K562 (cell line): ENCODE results near the gene PDE4D. TPM values are rescaled to one million over a fixed set of nuclear protein-coding genes. Genes with fewer than 3 reads are reported as not detected.

Experiments used
- ATAC-seq: fragments of 200-7000 bp; cut with Tn5 transposase; 3 replicates; pipeline ENCODE4 v1.9.1; 2020; ENCODE audit warnings: moderate library complexity
- BruUV-seq: library from RNA; stranded (reverse); fragments of 400-500 nt; replicated peaks from 2 replicates; lab custom pipeline; 2021; lab: Mats Ljungman, UMichigan
- CTCF ChIA-PET: fragments of 300-600 bp; formaldehyde crosslinking; extraction: SDS; loops from one replicate; lab custom pipeline; 2021; ENCODE audit warnings: low intra/inter-chr PET ratio; lab: Yijun Ruan, JAX
- POLR2A ChIA-PET: fragments of 300-600, 350-650 bp; sonication (Branson Sonifier 250); formaldehyde crosslinking; extraction: SDS; loops from one replicate; lab custom pipeline; 2021; ENCODE audit warnings: antibody characterized with exemption, inconsistent platforms; lab: Yijun Ruan, JAX
- DNase-seq, 4 experiments: peaks; one replicate each; pipeline versions ENCODE4 v3.0.0 to v3.0.0-alpha.2; 2011 to 2018; ENCODE audit warnings: low spot score in 3 of 4, mixed read lengths in 3 of 4; ENCODE audit errors: extremely low read depth in 1 of 4
- FAIRE-seq: peaks from 2 replicates; lab custom pipeline; 2011; peaks lifted over from hg19 to GRCh38; lab: Jason Lieb, UNC
- H2AFZ ChIP-seq: 2 replicates; pipeline ENCODE4 v1.6.0; 2011; ENCODE audit warnings: low read depth, low read length, control low read depth, inconsistent platforms
- H3K27ac ChIP-seq: fragments of 200-600 bp; 3 replicates; pipeline ENCODE4 v1.8.0; 2011; ENCODE audit warnings: low read depth, mild to moderate bottlenecking, control low read depth, inconsistent platforms, low read length, moderate library complexity, mixed read lengths; ENCODE audit errors: extremely low read depth
- H3K27me3 ChIP-seq, 2 experiments: fragments of 300-600 bp in 1 of 2; 2 replicates in 1 of 2; 3 replicates in 1 of 2; pipeline versions ENCODE4 v1.6.0 to v1.8.0; 2011; ENCODE audit warnings: inconsistent platforms in 2 of 2, low read length in 2 of 2, mild to moderate bottlenecking in 1 of 2, mixed read lengths in 1 of 2, moderate library complexity in 1 of 2; ENCODE audit not compliant: control insufficient read depth in 2 of 2, insufficient read depth in 2 of 2
- H3K36me3 ChIP-seq: fragments of 300-600 bp; 3 replicates; pipeline ENCODE4 v1.8.0; 2011; ENCODE audit warnings: mild to moderate bottlenecking, low read length, inconsistent platforms; ENCODE audit not compliant: control insufficient read depth, insufficient read depth
- H3K4me1 ChIP-seq, 2 experiments: fragments of 200-600 bp in 1 of 2; replicated peaks in 1 of 2; 2 replicates in 1 of 2; 3 replicates in 1 of 2; pipeline versions ENCODE4 v1.5.1 to v1.8.0; 2011; ENCODE audit warnings: inconsistent platforms in 2 of 2, low read length in 2 of 2, mild to moderate bottlenecking in 1 of 2, mixed read lengths in 1 of 2, moderate library complexity in 1 of 2; ENCODE audit not compliant: control insufficient read depth in 2 of 2, insufficient read depth in 2 of 2
- H3K4me2 ChIP-seq: 2 replicates; pipeline ENCODE4 v1.6.1; 2011; ENCODE audit warnings: low read length, control low read depth, inconsistent platforms, mixed read lengths; ENCODE audit not compliant: insufficient read depth
- H3K4me3 ChIP-seq: fragments of 200-600 bp; sonication (generic), shearing (Covaris generic); 2 replicates; pipeline ENCODE4 v1.5.1; 2016; ENCODE audit warnings: control low read depth, inconsistent platforms
- H3K79me2 ChIP-seq: fragments of 200-600 bp; 3 replicates; pipeline ENCODE4 v1.8.0; 2011; ENCODE audit warnings: low read length, inconsistent platforms; ENCODE audit not compliant: control insufficient read depth, insufficient read depth
- H3K9ac ChIP-seq, 2 experiments: 2 replicates each; pipeline versions ENCODE4 v1.6.0 to v1.6.1; 2011; ENCODE audit warnings: low read depth in 2 of 2, low read length in 2 of 2, control low read depth in 1 of 2, inconsistent platforms in 1 of 2, mild to moderate bottlenecking in 1 of 2, mixed read lengths in 1 of 2; ENCODE audit not compliant: insufficient read depth in 1 of 2
- H3K9me1 ChIP-seq: one replicate; pipeline ENCODE4 v1.6.0; 2011; ENCODE audit warnings: inconsistent platforms, mild to moderate bottlenecking, low read length, moderate library complexity; ENCODE audit not compliant: control insufficient read depth, insufficient read depth
- H3K9me3 ChIP-seq: replicated peaks from 2 replicates; pipeline ENCODE4 v1.5.1; 2011; ENCODE audit warnings: low read depth, low read length, inconsistent platforms; ENCODE audit not compliant: control insufficient read depth, insufficient read depth
- H4K20me1 ChIP-seq: replicated peaks from 2 replicates; pipeline ENCODE4 v1.6.1; 2011; ENCODE audit warnings: low read length, inconsistent platforms, mixed read lengths; ENCODE audit not compliant: control insufficient read depth, insufficient read depth
- STAG1 ChIP-seq: sonication (generic); formaldehyde crosslinking; IDR thresholded peaks from 2 replicates; pipeline ENCODE4 v1.5.0; 2020; ENCODE audit warnings: missing genetic modification reagents, borderline replicate concordance
- STAT5B ChIP-seq: fragments of 250-450 bp; sonication (Bioruptor Pico); IDR thresholded peaks from 2 replicates; pipeline ENCODE4 v1.8.0; 2021; ENCODE audit warnings: mild to moderate bottlenecking, inconsistent platforms
- TCF3 ChIP-seq: sonication (generic); formaldehyde crosslinking; IDR thresholded peaks from 2 replicates; pipeline ENCODE4 v1.4.0; 2020; ENCODE audit warnings: mild to moderate bottlenecking, missing genetic modification reagents
- ZBTB49 ChIP-seq: sonication (generic); formaldehyde crosslinking; IDR thresholded peaks from 2 replicates; pipeline ENCODE4 v1.8.0; 2022; ENCODE audit warnings: missing genetic modification reagents, mild to moderate bottlenecking, borderline replicate concordance
- ZNF507 ChIP-seq: conservative IDR thresholded peaks from 2 replicates; pipeline ENCODE4 v1.6.1; 2017; ENCODE audit warnings: missing genetic modification characterization, missing compliant biosample characterization
- WGBS: fragments of 100-300 bp; shearing (Covaris generic); methylation state at CpG from one replicate; pipeline ENCODE4 v1.1.6; 2016; ENCODE audit warnings: low coverage, mixed read lengths; ENCODE audit not compliant: insufficient coverage; ENCODE audit errors: missing lambda C conversion rate; 5-methylcytosine and 5-hydroxymethylcytosine counted together
- in situ Hi-C: fragments of 300-500 bp; cut with MboI; formaldehyde crosslinking; loops from 4 replicates; pipeline ENCODE4 v1.15.0; 2018; ENCODE audit warnings: inconsistent platforms, mixed read lengths
- intact Hi-C: fragments of 100-400 bp; cut with micrococcal nuclease; formaldehyde crosslinking; loops from 2 replicates; pipeline ENCODE4 v1.14.2; 2022
- polyA plus RNA-seq, 8 experiments: library from polyadenylated mRNA; depleted of rRNA in 4 of 8; stranded (reverse) in 5 of 8; unstranded in 3 of 8; fragments of >200 nt; fragmentation: Nextera tagmentation in 2 of 8; fragmentation: Illumina TruSeq in 1 of 8; extraction: Ambion mirVana in 2 of 8; extraction: Trizol in 1 of 8; gene quantifications; 2 replicates each; pipeline versions ENCODE4 v1.2.1 to v1.2.3, GENCODE V29; 2011 to 2014; ENCODE audit warnings: inconsistent platforms in 1 of 8, missing spikeins in 1 of 8
- total RNA-seq, 7 experiments: library from RNA; depleted of rRNA in 6 of 7; stranded (reverse); fragments of >200 nt in 6 of 7; fragmentation: Illumina TruSeq in 2 of 7; extraction: Trizol in 2 of 7; gene quantifications; 2 replicates each; pipeline versions ENCODE4 v1.2.1 to v1.2.3, GENCODE V29; 2011 to 2021; ENCODE audit warnings: low replicate concordance in 1 of 7

Gene PDE4D
- total and polyA plus RNA-seq, 9 of the 15 experiments (the other 6 are each of a cell fraction or from before 2014, with no cell fraction given) = 0.04 to 0.46 (median 0.13) TPM

- no peak for TF ChIP-seq ZBTB49
These were observed 837.6 kb downstream of the PDE4D start (continued) for GRCh38 chr5:59055745-59056448.

- TF ChIP-seq STAG1 = no peak
- TF ChIP-seq TCF3 (CRISPR knock-in tag) = no peak
- no peak for TF ChIP-seq ZNF507 (tag)
- TF ChIP-seq STAT5B (CRISPR knock-in tag) = no peak
- no peak for ATAC-seq
- Histone ChIP-seq H3K4me1 (no peaks in the 10 kb centered on the region), H3K36me3 (no peaks in the 10 kb centered on the region), H3K4me2 (no peak overlapping the region), H3K9me3 (no peaks in the 10 kb centered on the region), H3K27me3 (no peaks in the 10 kb centered on the region), H3K9me1 (no peaks in the 10 kb centered on the region), H2AFZ (no peak overlapping the region), H3K9ac (no peak overlapping the region), H3K79me2 (no peaks in the 10 kb centered on the region), H3K27ac (no peak overlapping the region), H3K4me3 (no peak overlapping the region), H4K20me1 (no peaks in the 10 kb centered on the region)
- 0% methylated on average over 3 of the region's 3 CpGs for WGBS
- intact Hi-C loops (no loop called here), in situ Hi-C loops (no loop called here)
- no TSS peak for BruUV-seq
- ChIA-PET POLR2A (no interaction called here), CTCF (no interaction called here)
- no peak for DNase-seq
- no peak for FAIRE-seq
These were observed 838.5 kb downstream of the PDE4D start for GRCh38 chr5:59054963-59055528.
